ENCODE data around the gene BAHD1. TPM values are rescaled to one million over a fixed set of nuclear protein-coding genes. Genes with fewer than 3 reads are reported as not detected.

The BAHD1 gene
- total and polyA plus RNA-seq, 2 donors (not counting 1 experiment from before 2014, with no cell fraction given) = 15.0 to 34.7 TPM

- Histone ChIP-seq H3K9ac (ENCODE audit: low read length) (no peak overlapping the region), H3K79me2 (ENCODE audit: control insufficient read depth, insufficient read depth, low read length) (peaks cover 90% of the 10 kb centered on the region), H3K4me2 (replicated peaks; ENCODE audit: low read depth, low read length, poor library complexity, severe bottlenecking) (no peak overlapping the region), H3K27me3 (replicated peaks in 1 of 4; ENCODE audit: control extremely low read depth in 1 of 4, control insufficient read depth in 3 of 4, insufficient read depth in 4 of 4, low read length in 3 of 4) (no peaks in the 10 kb centered on the region), H2AFZ (ENCODE audit: insufficient read depth, low read depth, low read length, poor library complexity, severe bottlenecking) (no peak overlapping the region), H3K36me3 (replicated peaks in 1 of 2; ENCODE audit: control extremely low read depth in 1 of 2, control insufficient read depth in 1 of 2, extremely low read depth in 1 of 2, insufficient read depth in 2 of 2, low read length in 1 of 2) (peaks cover 0 to 4% of the 10 kb centered on the region in 2 experiments), H4K20me1 (ENCODE audit: control insufficient read depth, insufficient read depth, low read length, poor library complexity, severe bottlenecking) (peaks cover 83% of the 10 kb centered on the region), H3K4me1 (ENCODE audit: control insufficient read depth in 2 of 2, insufficient read depth in 2 of 2, low read length in 2 of 2) (peaks cover 8 to 12% of the 10 kb centered on the region in 2 donors), H3K4me3 (ENCODE audit: control extremely low read depth in 1 of 5, extremely low read depth in 1 of 5, insufficient read depth in 1 of 5, low read depth in 2 of 5, low read length in 4 of 5) (no peak overlapping the region), H3K27ac (ENCODE audit: low read length in 2 of 2) (no peak overlapping the region), H3K9me3 (ENCODE audit: control extremely low read depth in 1 of 3, control insufficient read depth in 2 of 3, insufficient read depth in 1 of 3, low read length in 2 of 3) (no peaks in the 10 kb centered on the region)
- Mint-ChIP-seq H3K9me3 (ENCODE audit: insufficient read depth) (no peaks in the 10 kb centered on the region), H3K4me1 (peaks cover 48% of the 10 kb centered on the region), H3K27me3 (no peaks in the 10 kb centered on the region), H3K27ac (no peak overlapping the region), H3K4me3 (no peak overlapping the region)
- ChIA-PET CTCF (no interaction called here), POLR2A (no interaction called here)
- ATAC-seq (ENCODE audit: low read depth) = no peak
- DNase-seq = no peak
- WGBS (ENCODE audit: insufficient coverage) = 88% methylated on average over 3 of the region's 3 CpGs
- TF ChIP-seq EZH2 (IDR thresholded peaks at IDR 0.05; ENCODE audit: borderline replicate concordance, insufficient read depth, low read depth, low read length, poor library complexity, severe bottlenecking) (no peak), CTCF (IDR thresholded peaks at IDR 0.05) (no peak)
- intact Hi-C loops (cut with micrococcal nuclease) = no loop called here
Measured at GRCh38 chr15:40446144-40446543, 5.4 kb downstream of the BAHD1 start.

- Mint-ChIP-seq H3K27me3 (no peaks in the 10 kb centered on the region), H3K9me3 (ENCODE audit: insufficient read depth) (no peaks in the 10 kb centered on the region), H3K27ac (no peak overlapping the region), H3K4me1 (peaks cover 58% of the 10 kb centered on the region), H3K4me3 (no peak overlapping the region)
- H3K4me2 ChIP-seq (replicated peaks; ENCODE audit: low read depth, low read length, poor library complexity, severe bottlenecking) = no peak overlapping the region
- peaks cover 20 to 21% of the 10 kb centered on the region in 2 donors for H3K4me1 ChIP-seq (ENCODE audit: control insufficient read depth in 2 of 2, insufficient read depth in 2 of 2, low read length in 2 of 2)
- ChIA-PET CTCF (no interaction called here), POLR2A (interaction anchor here (0.7 kb wide), 1 partner anchor 338 kb away, joined by 6 read pairs; no protein-coding TSS in a partner anchor)
- H3K36me3 ChIP-seq (replicated peaks in 1 of 2; ENCODE audit: control extremely low read depth in 1 of 2, control insufficient read depth in 1 of 2, extremely low read depth in 1 of 2, insufficient read depth in 2 of 2, low read length in 1 of 2) = peaks cover 0 to 4% of the 10 kb centered on the region in 2 experiments
- H3K9ac ChIP-seq (ENCODE audit: low read length) = no peak overlapping the region
- H3K79me2 ChIP-seq (ENCODE audit: control insufficient read depth, insufficient read depth, low read length) = peaks cover 94% of the 10 kb centered on the region
- no peak overlapping the region for H3K4me3 ChIP-seq (ENCODE audit: control extremely low read depth in 1 of 5, extremely low read depth in 1 of 5, insufficient read depth in 1 of 5, low read depth in 2 of 5, low read length in 4 of 5)
- no peak overlapping the region for H3K27ac ChIP-seq (ENCODE audit: low read length in 2 of 2)
- intact Hi-C loops (cut with micrococcal nuclease) = no loop called here
- peaks cover 87% of the 10 kb centered on the region for H4K20me1 ChIP-seq (ENCODE audit: control insufficient read depth, insufficient read depth, low read length, poor library complexity, severe bottlenecking)
- WGBS (ENCODE audit: insufficient coverage) = 95% methylated on average over 4 of the region's 4 CpGs
- no peaks in the 10 kb centered on the region for H3K27me3 ChIP-seq (replicated peaks in 1 of 4; ENCODE audit: control extremely low read depth in 1 of 4, control insufficient read depth in 3 of 4, insufficient read depth in 4 of 4, low read length in 3 of 4)
- ATAC-seq (ENCODE audit: low read depth) (no peak), DNase-seq (no peak)
- no peak overlapping the region for H2AFZ ChIP-seq (ENCODE audit: insufficient read depth, low read depth, low read length, poor library complexity, severe bottlenecking)
- H3K9me3 ChIP-seq (ENCODE audit: control extremely low read depth in 1 of 3, control insufficient read depth in 2 of 3, insufficient read depth in 1 of 3, low read length in 2 of 3) = no peaks in the 10 kb centered on the region
- TF ChIP-seq CTCF (IDR thresholded peaks at IDR 0.05) = no peak
- TF ChIP-seq EZH2 (IDR thresholded peaks at IDR 0.05; ENCODE audit: borderline replicate concordance, insufficient read depth, low read depth, low read length, poor library complexity, severe bottlenecking) = no peak
Measured at GRCh38 chr15:40448354-40448753, 7.6 kb downstream of the BAHD1 start.

All from B cell (primary cell).